Ramos (cell line): ENCODE measurements around the gene NNAT.

Source experiments
- in situ Hi-C: fragments of 300-500 bp; cut with MboI; formaldehyde crosslinking; loops from one replicate; pipeline ENCODE4 v1.14.3; 2022; ENCODE audit warnings: low sequenced_read_pairs; ENCODE audit not compliant: unreplicated experiment

NNAT gene

DNA sequence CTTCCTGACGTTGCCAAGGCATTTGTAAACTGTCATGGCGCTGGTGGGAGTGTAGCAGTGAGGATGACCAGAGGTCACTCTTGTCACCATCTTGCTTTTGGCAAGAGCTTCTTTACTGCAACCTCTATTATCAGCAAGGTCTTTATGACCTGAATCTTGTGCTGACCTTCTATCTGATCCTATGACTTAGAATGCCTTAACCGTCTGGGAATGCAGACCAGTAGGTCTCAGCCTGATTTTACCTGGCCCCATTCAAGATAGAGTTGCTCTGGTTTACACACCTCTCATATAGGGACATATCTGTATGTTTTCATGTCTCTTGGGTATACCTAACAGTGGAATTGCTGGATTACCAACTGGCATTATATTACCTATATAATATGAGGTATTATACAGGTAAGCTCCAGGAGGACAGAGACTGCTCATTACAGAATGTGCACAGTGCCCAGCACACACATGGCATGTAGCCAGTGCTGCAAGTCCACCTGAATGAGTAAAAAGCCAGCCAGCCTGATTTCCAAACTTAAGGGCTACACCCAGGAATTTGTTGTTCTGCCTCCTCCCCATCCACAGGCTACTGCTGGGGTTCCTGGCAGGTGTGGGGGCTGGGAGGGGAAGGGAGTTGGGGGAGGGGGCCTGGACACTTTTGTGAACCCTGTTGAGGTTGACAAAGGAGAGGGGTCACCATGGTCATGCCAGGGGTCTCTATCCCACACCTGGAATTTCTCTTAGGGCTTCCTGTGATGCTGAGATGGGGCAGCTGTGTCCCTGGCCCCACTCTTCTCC is 41.8 kb downstream of the NNAT start:
- in situ Hi-C loops = loop anchor here (10.0 kb wide), 2 partner anchors 332 to 432 kb away; no protein-coding TSS in a partner anchor

DNA sequence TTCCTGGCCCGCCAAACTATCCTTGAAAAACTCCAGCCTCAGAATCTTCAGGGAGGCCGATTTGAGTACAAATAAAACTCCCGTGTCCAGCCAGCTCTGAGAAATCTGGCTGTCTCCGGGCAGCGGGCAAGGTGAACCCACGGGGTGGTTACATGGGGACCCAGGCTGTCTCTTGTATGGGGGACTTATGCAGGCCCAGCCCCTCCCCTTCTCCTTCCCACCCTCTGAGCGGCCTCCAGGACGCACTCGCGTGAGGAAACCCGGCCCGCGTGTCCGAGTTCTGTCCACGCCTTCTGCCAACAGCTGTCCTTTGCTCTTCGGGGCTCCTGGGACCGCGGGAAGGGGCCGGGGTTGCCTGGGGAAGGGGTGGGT is 43.0 kb downstream of the NNAT start:
- in situ Hi-C loops = loop anchor here (10.0 kb wide), 2 partner anchors 331 to 431 kb away; no protein-coding TSS in a partner anchor

DNA sequence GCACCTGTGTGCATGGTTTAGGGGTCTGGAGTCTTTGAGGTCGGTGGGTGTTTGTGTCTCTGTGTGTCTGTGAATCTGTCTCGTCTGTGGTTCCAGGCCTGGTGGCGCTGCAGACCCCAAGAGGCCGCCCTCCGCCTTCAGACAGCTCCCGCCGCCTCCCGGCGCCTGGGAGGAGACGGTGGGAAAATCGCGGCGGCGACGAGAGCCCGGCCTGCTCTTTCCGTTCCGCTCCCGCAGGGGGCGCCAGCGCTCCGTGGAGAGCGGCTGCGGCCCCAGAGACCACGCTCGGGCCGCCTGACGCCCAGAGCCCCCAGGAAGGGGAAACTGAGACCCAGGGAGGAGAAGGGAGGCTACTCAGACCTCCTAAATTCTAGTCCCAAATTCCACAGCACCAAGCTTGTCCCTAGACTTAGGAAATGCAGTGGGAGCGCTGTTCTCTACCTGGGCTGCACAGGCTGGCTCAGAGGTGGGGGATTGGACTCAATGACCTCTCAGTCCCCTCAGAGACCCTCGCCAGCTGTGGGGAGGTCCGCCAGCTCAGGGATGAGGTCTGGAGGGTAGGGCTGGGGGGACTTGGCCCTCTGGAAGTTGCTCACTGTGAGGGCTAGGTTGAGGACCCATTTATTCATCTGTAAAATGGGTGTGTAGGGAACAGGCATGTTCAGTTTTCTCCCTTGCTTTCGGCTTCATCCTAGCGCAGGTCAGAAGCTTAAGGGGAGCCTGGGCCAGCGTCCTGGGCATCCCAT is 43.5 kb downstream of the NNAT start:
- in situ Hi-C loops = loop anchor here (10.0 kb wide), 2 partner anchors 330 to 430 kb away; no protein-coding TSS in a partner anchor

DNA sequence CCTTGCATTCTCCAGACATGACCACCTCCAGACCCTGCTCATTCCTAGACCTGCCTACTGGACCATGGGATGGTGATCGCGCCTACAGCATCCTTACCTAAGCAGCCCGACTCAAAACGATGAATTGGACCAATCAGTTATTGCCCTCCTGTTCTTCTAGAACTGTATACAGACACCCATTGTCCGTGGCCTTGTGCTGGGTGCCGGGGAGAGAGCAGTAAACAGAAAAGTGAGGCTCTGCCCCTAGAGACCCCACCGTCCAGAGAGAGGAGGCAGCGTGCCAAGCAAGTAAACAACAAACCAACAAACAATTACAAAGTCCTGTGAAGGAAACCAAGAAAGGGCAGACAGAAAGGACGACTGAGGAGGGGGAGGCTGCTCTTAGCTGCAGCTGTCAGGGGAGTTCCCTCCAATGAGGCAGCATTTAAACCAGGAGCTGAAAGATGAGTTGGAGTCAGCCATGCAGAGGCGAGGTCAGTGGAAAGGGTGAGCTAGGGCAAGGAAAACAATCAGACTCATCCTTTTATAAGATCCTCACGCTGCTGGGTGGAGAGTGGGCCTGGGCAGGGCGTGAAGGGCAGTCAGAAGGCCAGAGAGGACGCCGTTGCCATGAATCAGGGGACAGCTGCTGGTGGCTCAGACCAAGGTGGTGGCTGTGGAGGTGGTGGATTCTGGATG is 44.2 kb downstream of the NNAT start:
- in situ Hi-C loops = loop anchor here (10.0 kb wide), 2 partner anchors 330 to 430 kb away; no protein-coding TSS in a partner anchor

DNA sequence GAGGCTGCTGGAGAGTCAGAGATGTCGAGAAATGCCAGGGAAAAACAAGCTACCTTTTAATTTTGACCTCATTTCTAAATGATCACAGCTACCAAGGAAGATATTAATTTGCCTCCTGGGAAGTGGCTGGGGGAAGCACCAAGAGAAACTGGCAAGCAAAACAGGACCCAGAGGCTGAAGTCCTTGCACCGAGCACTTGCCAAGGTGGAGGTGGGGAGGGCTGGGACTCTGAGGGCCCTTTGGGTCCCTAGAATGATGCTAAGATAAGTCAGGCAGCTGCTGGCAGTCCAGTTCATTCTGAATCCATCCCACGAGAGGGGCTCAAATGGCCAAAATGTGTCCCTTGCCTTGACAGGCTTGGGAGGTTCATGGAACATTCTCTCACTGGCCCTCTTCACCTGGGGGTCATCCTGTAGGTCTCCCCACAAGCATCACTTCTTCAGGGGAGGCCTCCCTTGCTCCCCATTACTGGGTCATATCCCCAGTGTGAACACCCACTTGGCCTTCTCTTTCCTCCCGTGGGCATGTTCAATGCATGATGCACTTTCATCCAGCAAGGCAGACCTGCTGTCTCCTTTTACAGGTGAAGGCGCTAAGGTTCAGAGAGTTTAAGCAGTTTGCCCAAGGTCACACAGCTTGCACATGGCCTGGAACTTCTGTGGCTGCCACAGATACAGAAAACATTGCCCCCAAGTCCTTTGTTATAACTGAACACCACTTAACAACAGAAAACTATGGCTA is 45.7 kb downstream of the NNAT start:
- in situ Hi-C loops = loop anchor here (10.0 kb wide), 2 partner anchors 328 to 428 kb away; no protein-coding TSS in a partner anchor

DNA sequence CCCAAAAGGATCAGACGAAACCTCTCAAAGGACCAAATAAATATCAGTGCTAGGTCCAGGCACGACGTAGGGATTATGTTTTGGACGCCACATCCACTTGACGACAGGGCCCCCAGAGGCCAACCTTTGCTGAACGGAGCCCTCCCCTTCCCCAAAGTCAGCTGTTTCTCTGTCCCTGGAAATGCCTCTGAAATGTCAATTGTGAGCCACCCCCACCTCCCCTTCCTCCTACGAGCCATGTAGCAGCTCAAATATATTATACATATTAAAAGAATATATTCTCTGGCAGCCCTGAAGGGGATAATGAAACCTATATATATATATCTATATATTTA is 46.2 kb downstream of the NNAT start:
- in situ Hi-C loops = loop anchor here (10.0 kb wide), 2 partner anchors 328 to 428 kb away; no protein-coding TSS in a partner anchor

DNA sequence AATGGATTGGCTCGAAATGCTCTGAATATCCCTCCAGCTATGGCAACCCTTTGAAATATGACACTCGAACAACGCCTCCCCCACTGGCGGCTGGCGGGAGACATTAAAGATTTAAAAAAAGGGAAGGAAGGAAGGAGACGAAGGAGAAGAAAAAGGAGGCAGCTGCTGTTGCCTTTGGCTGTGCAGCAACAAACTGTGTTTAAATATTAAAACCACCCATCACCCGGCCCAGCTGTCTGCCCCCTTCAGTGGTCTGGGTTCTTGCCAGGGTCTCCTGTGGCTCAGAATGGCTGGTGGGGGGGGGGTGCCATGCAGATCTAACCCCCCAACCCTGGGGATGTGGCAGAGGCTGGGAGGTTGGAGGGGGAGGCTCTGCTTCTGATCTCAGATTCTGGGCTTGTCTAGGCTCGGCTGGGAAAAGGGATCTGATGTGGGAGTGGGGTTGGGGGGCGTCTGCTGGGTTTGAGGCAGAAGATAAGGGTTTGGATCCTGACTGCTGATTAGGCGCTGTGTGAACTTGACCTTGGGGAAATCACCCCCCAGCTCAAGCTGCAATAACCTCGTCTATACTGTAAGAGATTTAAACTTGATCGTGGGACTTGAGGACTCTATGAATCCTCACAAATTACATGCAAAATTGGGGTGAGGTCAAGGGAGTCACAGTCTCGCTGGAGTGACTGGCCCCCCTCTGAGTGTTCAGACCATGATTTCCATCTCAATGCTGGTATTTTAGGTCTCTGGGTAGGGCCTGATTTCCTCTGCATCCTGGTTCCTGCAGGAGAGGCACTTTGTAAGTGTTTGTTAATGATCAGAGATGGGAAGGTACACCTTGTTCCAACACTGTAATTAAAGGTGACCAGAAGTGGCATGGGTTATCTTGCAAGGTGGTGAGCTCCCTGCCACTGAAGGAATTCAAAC is 46.9 kb downstream of the NNAT start:
- in situ Hi-C loops = loop anchor here (10.0 kb wide), 2 partner anchors 327 to 427 kb away; no protein-coding TSS in a partner anchor

DNA sequence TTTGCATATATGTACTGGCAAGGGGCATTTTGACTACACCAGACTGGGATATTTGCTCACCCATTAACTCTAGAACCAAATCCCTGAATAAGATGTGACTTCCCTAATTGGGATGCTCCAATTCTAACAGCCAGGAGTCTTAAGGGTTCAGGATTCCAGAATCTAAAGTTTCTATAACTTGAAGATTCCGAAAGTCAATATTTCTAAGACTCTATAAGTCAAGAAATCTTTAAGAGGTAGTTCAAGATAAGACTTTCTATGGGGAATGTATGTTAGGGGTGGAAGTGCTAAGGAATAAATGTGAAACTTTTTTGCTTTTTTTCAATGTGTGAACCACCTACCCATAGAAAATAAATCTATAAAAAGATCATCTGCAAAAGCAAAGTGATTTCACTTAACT is 49.4 kb downstream of the NNAT start:
- in situ Hi-C loops = no loop called here

DNA sequence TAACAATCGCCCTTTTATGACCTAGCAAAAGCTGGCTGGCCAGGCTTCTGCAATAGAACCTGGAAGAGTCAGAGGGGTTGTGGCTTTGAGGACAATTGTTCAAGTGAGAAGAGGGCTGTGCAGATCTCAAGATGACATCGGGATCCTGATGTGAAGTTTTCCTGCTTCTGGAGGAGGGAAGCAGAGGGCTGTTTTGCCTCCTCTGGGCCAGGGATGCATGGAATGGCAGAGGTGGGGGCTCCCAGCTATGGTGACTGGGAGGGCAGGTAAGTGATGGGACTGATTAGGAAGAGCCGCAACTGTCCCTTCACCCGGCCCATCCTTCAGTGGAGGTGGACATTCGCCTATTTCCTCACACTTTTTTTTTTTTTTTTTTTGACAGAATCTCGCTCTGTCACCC is 50.0 kb downstream of the NNAT start:
- in situ Hi-C loops = no loop called here
